GM10266 (cell line): Measurements from ENCODE around the gene CLEC2A.

Experiments
- DNase-seq: peaks from one replicate; pipeline ENCODE4 v3.0.0; 2012; ENCODE audit errors: extremely low spot score
- TF ChIP-seq, protein P1 (sequence below): IDR thresholded peaks from 2 replicates; pipeline ENCODE4 v1.5.1; 2012; ENCODE audit warnings: mild to moderate bottlenecking, low read depth; ENCODE audit not compliant: control insufficient read depth, insufficient read depth; ENCODE audit errors: missing control alignments

CLEC2A gene

DNA sequence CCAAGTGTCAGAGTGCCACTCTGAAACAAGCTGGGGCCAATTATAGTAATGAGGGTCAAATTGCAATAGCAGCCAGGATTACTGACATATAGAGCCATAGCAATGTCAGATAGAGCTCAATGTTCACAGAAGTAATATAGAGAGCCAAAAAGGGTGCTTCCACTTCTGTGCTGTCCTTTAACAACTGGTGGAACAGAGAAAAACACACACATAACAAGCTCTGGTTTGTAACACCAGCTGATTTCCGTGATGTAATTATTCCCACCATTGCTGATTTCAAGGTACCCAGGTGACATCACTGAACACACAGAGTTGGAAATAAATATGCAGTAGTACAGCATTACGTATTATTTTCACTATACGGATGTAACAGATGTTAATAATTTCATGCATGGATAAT, 60.0 kb downstream of the CLEC2A start:
- TF ChIP-seq, protein P1, sequence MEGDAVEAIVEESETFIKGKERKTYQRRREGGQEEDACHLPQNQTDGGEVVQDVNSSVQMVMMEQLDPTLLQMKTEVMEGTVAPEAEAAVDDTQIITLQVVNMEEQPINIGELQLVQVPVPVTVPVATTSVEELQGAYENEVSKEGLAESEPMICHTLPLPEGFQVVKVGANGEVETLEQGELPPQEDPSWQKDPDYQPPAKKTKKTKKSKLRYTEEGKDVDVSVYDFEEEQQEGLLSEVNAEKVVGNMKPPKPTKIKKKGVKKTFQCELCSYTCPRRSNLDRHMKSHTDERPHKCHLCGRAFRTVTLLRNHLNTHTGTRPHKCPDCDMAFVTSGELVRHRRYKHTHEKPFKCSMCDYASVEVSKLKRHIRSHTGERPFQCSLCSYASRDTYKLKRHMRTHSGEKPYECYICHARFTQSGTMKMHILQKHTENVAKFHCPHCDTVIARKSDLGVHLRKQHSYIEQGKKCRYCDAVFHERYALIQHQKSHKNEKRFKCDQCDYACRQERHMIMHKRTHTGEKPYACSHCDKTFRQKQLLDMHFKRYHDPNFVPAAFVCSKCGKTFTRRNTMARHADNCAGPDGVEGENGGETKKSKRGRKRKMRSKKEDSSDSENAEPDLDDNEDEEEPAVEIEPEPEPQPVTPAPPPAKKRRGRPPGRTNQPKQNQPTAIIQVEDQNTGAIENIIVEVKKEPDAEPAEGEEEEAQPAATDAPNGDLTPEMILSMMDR: no peak
- no peak for DNase-seq

DNA sequence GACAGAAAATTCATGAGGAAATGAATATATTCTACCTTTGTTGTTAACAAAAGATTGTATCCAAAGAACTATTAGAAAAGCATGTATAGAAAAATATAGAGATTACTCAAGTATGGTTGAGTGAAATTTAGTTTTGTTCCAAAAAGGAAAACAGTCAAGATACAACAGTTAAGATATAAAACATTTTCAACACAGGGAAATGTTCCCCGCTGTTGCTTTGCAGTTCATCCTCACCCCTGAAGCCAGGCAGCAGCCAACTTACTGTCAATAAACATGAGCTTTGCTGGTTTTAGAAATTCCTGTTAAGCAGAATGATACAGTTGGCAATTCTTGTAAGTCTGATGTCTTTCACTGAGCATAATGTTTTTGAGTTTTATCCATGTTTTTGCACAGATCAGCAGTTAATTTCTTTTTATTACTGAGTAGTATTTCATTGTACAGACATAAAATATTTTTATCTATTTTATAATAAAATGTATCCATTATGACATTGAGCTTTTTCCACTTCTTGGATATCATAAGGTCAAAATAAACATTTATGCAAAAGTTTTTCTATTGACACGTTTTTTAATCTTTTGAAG, 61.8 kb downstream of the CLEC2A start:
- no peak for DNase-seq
- TF ChIP-seq, protein P1: no peak

DNA sequence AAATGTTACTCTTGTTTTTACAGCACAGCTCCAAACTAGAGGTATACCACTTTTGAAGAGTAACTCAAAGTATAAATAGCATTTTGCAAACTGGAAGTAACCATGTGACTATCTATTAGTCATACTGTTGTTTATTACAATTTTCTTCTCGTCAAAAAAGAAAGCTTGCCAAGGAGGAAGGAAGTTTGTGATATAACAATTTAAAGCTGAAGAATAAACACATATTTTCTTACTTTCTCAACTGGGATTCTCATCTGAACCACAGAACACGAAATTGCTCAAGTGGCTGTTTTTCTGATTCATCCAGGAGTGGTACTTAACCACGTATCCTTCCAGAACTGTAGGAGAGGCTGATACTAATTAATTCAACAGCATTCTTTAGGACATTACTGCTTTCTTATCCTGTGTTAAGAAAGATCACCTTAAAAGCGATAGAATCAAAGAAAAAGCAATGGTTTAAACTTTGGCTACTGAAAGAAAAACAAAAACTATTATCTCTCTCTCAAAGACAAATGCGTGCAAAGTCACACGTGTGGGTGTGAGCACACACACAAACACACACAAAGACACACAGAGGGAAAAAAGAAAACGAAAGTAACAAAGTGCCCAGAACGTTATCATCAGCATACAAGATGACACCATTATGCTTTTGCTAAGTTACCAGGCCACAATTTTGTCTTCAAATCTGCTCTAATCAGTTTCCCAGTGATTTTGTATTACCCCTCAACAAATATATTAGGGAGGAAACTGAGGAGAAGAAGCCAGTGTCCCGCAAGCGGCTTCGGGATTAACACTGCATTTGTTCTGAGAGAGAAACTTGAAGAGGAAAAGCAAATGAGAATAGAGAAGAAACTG, 62.6 kb downstream of the CLEC2A start, which contains the start of gene CLEC2B:
Gene CLEC2B, minus strand, starts transcription at position 48 of the 855 bp plus-strand sequence.
- peak; percentile 31 for DNase-seq
- TF ChIP-seq, protein P1: no peak

DNA sequence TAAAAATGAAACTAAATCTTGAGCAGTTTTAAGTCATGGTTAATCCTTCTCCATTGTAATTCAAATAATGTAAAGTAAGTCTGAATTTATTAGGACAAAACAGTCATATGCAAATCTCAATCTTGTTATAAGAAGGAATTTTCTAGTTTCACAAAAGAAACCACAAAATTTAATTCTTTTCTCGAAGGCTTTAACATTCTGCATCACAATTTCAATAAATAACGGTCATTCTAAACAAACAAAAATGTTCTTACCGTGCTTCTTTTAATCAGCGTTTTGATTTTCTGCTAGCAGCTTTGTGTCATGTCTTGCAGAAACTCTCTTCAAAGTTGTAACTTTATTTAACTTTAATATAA, 63.2 kb downstream of the CLEC2A start:
- TF ChIP-seq, protein P1: no peak
- DNase-seq: no peak

DNA sequence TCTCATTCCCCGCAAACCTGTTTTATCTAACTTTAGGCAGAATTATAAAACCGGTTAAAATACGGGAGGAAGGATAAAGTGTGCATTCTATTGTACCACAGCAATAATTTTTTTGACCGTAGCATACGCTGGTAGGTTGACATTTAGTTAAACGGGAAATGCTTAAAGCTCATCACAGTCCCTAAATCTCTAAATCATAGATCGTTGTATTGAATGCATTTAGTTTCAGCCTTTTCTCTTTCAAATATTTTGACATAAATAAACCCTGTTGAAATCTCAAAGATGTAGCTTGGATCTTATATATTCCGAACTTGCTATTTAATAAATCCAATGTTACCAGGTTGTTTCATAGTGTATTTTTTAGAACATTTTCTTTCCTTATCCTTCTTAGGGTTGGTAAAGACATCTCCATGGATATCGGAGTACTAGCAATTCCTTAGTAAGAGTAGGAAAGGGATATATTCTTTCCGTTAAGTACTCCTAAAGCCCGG, 63.8 kb downstream of the CLEC2A start:
- DNase-seq: no peak
- TF ChIP-seq, protein P1: no peak

DNA sequence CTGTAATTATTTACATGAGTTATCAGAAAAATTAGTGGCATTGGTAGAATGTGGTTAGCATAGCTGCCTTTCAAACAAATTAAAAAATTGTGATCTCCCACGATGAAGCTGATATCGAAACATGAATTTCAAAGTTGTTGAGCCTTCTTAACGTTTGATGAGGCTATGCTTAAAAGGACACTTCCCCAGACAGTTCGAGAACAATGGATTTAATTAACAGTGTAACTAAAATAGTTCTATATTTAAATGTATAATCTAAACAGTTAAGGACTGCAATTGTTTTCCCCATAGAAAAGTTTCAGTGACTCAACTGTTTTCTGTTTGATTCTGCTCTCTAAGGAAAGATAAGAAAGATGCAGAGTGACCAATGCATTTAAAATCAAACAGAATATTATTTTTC, 64.6 kb downstream of the CLEC2A start:
- DNase-seq: no peak
- TF ChIP-seq, protein P1: no peak

DNA sequence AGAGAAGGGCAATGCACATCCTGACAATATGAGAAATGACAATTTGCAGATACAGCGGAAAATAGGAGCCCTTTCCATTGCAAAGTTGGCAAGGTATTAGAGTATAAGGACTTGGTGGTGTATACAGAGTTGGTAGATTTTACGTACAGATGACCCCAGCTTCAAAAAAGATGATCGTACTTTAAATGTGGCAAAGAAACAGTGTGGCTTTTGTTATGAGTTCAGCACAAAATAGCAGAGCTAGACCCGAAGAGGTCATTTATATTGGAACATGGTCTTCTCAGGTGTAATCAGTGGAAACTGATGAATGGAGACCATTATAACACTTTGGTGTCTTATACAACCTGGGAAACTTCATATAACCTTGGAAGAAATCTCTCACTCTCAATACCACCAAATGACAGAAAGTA, 65.3 kb downstream of the CLEC2A start:
- no peak for DNase-seq
- TF ChIP-seq, protein P1: no peak
